Measurements from ENCODE around the gene CNST.
A peak's percentile ranks its signal among the peaks of the same experiment; 100 is the strongest.

The CNST gene

GRCh38 chr1:246566128-246566812, at the start of gene CNST, which contains the start of gene TFB2M:
TSS of gene CNST (plus strand) at chr1:246566456. CDS start at chr1:246591563, 25,107 bp downstream.
TSS of gene TFB2M (minus strand) at chr1:246566261. CDS start at chr1:246566138, 123 bp downstream.
- peak; percentile 100 for DNase-seq (ENCODE audit: low read depth)

GRCh38 chr1:246517391-246517790, 48.9 kb upstream of the CNST start:
- DNase-seq (ENCODE audit: low read depth) = no peak

- DNase-seq (ENCODE audit: low read depth) = no peak
These were observed 47.6 kb upstream of the CNST start for GRCh38 chr1:246518456-246519205.

GRCh38 chr1:246519514-246519913, 46.7 kb upstream of the CNST start:
- DNase-seq (ENCODE audit: low read depth) = no peak

GRCh38 chr1:246526380-246526779, 39.9 kb upstream of the CNST start:
- DNase-seq (ENCODE audit: low read depth) = no peak

GRCh38 chr1:246526915-246527314, 39.3 kb upstream of the CNST start:
- DNase-seq (ENCODE audit: low read depth) = no peak

- no peak for DNase-seq (ENCODE audit: low read depth)
These were observed 38.7 kb upstream of the CNST start for GRCh38 chr1:246527402-246528088.

- DNase-seq (ENCODE audit: low read depth) = no peak
These were observed 37.1 kb upstream of the CNST start for GRCh38 chr1:246528933-246529731.

- no peak for DNase-seq (ENCODE audit: low read depth)
These were observed 35.8 kb upstream of the CNST start for GRCh38 chr1:246530482-246530881.

GRCh38 chr1:246532519-246532918, 33.7 kb upstream of the CNST start:
- DNase-seq (ENCODE audit: low read depth) = no peak

GRCh38 chr1:246533371-246533905, 32.8 kb upstream of the CNST start:
- DNase-seq (ENCODE audit: low read depth) = no peak

- no peak for DNase-seq (ENCODE audit: low read depth)
These were observed 32.1 kb upstream of the CNST start for GRCh38 chr1:246534114-246534513.

GRCh38 chr1:246537441-246537840, 28.8 kb upstream of the CNST start:
- no peak for DNase-seq (ENCODE audit: low read depth)

- DNase-seq (ENCODE audit: low read depth) = no peak
These were observed 28.4 kb upstream of the CNST start for GRCh38 chr1:246537887-246538286.

GRCh38 chr1:246540738-246541491, 25.3 kb upstream of the CNST start:
- no peak for DNase-seq (ENCODE audit: low read depth)

GRCh38 chr1:246544001-246544400, 22.3 kb upstream of the CNST start:
- DNase-seq (ENCODE audit: low read depth) = no peak

- no peak for DNase-seq (ENCODE audit: low read depth)
These were observed 16.6 kb upstream of the CNST start for GRCh38 chr1:246549665-246550064.

GRCh38 chr1:246550402-246550801, 15.9 kb upstream of the CNST start:
- no peak for DNase-seq (ENCODE audit: low read depth)

- DNase-seq (ENCODE audit: low read depth) = no peak
These were observed 14.1 kb upstream of the CNST start for GRCh38 chr1:246552110-246552509.

- no peak for DNase-seq (ENCODE audit: low read depth)
These were observed 12.1 kb upstream of the CNST start for GRCh38 chr1:246554201-246554600.

GRCh38 chr1:246558041-246558440, 8.2 kb upstream of the CNST start:
- DNase-seq (ENCODE audit: low read depth) = no peak

All from fibroblast of gingiva (primary cell).